ENCODE results near the gene ZEB2.

Gene ZEB2

DNA sequence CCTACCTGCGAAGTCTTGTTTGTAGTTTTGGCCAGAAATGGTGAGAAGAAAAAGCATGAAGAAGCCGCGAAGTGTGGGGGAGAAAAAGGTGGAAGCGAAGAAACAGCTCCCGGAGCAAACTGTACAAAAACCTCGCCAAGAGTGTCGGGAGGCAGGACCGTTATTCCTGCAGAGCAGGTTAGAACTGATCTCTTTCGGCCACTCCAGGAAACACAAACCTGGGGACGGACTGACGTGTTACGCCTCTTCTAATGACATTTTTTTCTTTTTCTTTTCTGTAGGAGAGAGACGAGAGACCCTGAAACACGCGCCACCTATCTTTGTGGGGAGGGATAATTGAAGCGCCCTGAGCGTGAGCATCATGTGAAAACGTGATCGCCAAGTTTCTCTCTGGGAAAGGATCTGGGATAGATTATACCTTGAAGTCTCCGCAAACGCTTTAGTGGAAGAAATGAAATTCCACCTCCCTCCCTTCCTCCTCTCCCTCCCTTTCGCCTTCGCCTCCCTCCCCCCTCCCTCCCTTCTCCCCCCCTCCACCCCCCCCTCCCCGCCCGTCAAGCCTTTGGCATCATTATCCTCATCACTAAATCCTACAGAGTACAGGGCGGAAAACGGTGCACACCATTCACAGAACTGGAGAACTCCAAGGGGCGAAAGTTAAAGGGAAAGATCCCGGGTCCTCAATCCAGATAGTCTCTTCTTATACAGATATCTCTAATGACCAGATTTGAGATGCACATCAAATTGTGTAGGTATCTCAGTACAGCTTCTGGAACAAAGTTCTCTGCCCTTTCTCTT lies at the start of gene ZEB2:
ZEB2 (minus strand) TSS at position 186 of the 798 bp plus-strand sequence. CDS start 2,769 bp downstream, outside the sequence.
- DNase-seq (ENCODE audit: low spot score), result peak; percentile 29

DNA sequence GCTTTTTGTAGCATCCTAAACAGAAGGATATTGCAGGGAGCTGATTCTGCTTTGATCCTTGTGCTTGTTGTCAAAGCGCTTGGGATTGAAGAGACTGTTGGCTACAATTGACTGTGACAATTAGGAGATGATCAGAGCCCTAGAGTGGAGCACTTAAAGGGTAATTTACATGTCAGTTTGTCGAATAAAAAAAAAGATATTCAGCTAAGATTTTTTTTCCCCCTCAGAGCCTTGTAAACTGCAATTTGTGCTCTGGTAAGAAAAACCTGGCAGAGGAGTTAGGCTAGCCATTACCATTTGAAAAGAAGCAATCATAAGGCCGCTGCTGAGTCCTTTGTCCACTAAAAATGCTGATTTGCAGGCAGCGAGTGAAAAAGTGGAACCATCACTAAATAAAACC lies 47.8 kb upstream of the ZEB2 start:
- DNase-seq (ENCODE audit: low spot score), result no peak

DNA sequence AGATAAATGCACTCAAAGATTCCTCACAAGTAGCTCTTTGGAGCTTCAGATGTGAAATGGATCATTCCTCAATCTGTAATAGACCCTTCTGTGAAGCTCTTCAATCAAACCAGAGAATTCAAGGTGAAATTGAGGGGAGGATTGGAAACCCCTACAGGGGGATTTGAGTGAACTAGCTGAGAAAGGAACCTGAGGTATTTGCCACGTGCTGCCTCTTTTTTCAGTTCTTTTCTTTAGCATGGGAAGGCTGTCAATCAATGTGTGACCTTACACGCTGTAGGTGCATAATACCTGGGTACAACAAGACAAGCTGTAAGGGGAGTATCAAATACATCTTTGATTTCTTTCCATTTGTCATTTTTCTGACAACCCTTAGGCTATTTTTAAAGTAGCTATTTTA lies 46.5 kb upstream of the ZEB2 start:
- DNase-seq (ENCODE audit: low spot score), result no peak

DNA sequence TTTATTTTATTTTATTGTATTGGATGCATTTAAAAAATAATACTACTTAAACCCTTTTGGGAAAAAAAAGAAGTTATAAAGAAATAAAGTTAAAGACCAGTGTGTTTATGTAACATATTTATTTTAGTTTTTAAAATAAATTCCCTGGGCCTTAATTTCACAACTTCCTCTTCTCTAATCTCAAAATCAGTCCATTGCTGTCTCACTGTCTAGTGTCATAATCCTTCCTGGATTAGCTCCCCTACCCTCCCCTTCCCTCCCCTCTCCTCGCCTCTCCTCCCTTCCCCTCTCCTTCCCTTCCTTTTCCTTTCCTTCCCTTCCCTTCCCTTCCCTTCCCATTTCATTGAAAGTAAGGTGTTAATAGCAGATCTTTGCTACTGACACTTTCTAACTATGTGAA lies 40.3 kb upstream of the ZEB2 start:
- no peak for DNase-seq (ENCODE audit: low spot score)

DNA sequence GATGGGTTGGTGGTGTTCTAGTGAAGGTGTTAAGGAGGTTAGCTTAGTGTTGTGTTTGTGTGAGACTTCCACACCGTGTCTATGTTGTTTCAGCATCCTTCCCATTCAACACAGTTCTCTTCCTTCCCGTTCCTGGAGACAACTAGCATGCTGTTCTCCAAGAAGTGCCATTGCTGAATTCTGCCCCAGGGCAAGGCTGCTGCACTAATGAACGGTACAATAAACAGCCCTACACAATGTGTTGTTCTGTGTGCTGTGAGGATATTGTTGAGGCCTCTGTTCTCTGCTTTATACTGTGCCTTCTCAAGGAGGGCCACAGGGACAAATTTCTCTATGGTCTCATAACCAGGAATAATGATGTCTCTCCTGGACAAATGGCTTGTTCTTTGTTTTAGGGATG lies 39.8 kb upstream of the ZEB2 start:
- DNase-seq (ENCODE audit: low spot score), result no peak

DNA sequence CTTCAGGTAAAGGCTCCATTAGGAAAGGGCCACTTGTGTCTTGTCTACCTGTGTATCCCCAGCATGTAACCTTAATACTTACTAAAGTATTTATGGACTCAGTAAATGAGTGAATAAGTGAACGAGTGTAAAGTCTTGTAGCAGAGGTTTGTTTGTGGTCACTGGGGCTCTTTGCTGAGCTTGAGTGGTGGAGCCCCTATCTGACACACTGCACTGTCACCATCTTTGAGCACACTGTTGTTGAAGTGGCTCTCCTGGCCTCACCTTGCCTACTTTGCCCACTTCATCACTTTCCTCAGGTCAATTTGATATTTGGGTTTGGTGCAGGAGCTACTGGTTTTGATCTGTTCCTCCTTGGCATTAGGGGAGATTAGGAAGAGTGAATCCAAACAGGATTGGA lies 39.3 kb upstream of the ZEB2 start:
- no peak for DNase-seq (ENCODE audit: low spot score)

DNA sequence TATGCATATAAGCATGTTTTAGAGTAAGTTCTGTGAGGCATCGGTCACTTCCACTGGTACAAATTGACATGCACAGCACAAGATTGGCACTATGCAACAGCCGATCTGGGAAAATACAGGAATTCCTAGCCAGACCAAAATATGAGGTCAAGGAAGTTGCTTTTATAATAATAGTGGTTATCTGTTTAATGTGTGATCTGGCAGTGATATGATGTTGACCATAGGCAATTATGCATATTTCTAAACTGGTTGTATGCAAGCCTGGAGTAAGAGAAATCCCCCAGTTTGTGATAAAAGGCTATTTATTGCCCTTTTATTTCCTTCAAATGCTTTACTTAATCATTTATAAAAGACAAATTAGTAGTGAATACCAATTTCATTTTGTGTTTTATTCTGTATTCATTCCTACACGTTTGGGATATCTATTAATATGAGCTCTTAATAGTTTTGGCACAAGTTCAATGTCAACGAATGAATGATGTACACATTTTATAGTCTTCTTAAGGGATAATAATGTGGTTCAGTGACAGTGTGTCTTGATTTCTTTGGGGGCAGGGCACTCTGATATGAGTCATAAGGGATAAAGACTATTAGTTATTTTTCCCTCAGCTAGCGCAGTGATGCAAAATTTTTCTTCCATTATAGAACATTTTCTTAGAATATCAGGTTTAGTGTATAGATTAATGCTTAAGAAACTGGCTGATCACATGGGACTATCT lies 34.7 kb upstream of the ZEB2 start:
- no peak for DNase-seq (ENCODE audit: low spot score)

DNA sequence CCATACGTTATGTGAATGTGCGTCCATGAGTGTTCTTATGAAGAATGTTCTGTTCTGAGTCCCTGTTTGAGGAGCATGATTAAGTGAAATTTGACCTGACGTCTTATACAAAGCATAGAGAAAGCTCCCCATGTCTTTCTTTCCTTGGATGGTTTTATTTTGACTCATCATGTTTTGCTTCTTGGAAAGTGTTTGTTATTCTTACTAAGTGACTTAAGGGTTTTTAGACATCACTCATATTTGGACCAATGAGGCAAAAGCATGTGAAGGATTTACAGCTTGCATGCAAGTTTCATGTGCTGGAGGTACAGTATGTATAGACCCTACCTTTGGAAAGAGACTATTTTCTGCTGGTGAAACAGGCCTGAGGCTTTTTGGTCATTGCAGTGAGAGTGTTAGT lies 33.5 kb upstream of the ZEB2 start:
- no peak for DNase-seq (ENCODE audit: low spot score)

DNA sequence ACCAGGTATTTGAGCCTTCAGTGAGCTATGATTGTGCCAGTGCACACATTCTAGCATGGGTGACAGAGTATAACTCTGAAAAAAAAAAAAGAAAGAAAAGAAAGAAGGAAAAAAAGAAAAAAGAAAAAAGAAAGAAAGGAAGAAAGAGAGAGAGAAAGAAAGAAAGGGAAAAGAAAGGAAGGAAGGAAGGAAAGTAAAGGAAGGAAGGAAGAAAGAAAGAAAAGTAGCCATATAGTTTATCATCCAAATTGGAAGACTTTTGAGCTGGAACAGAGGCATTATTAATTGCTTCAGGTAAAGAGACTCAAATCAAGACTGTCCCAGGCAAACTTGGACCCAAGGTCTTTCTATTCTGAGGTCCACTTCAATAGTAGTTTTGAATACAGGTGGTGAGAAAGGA lies 32.9 kb upstream of the ZEB2 start:
- DNase-seq (ENCODE audit: low spot score), result no peak

DNA sequence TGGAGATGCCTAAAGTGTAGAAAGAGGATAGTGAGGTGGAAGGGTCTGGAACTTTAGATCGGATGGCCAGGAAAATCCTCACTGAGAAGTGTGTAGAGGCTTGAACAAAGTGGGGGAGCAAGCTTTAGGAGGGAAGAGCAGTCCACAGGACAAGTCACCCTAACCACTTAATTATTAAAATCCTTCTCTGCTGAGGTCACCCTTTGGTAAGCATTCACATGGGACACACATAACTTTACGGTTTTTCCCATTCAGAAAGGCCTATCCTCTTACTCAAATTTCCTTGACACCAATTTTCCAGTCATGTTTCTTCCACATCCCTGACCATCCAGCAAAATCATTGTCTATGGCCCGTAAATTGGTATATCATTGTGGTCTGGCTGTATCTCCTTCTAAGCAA lies 31.0 kb upstream of the ZEB2 start:
- no peak for DNase-seq (ENCODE audit: low spot score)

DNA sequence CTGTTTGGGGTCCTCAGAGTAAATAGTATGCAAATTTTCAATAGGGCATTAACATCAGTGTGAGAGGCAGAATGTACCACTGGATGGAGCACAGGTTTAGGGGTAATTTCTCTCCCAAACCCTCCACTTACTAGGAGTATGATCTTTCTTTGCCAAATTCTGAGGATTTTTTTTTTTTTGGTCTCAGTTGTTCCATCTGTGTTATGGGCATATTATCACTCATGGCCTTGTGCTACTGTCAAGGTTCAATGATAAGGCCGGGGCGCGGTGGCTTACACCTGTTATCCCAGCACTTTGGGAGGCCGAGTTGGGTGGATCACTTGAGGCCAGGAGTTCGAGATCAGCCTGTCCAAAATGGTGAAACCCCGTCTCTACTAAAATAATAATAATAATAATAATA lies 30.2 kb upstream of the ZEB2 start:
- no peak for DNase-seq (ENCODE audit: low spot score)

DNA sequence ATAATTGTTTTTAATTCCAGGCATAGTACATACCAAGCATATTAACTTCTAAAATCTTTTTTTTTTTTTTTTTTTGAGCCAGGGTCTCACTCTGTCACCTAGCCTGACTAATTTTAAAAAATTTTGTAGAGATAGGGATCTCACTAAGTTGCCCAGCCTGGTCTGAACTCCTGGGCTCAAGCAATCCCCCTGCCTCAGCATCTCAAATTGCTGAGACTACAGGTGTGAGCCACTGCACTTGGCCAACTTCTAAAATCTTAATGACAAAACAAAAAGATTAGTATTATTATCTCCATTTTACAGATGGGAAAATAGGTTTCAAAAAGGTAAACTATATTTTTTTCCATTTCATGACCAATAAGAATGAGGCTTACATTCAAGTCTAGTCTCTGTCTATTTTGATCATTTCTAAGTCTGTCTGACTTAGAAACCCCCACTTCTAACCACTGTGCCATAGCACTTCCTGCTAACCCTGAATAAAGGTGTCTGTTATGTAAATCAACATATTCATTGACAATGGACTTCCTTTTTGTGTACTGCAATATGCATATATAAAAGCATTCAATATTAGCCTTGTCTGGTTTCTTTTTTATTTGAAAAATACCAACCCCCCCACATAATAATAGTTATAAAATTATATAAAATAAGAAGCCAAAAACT lies 28.7 kb upstream of the ZEB2 start:
- no peak for DNase-seq (ENCODE audit: low spot score)

DNA sequence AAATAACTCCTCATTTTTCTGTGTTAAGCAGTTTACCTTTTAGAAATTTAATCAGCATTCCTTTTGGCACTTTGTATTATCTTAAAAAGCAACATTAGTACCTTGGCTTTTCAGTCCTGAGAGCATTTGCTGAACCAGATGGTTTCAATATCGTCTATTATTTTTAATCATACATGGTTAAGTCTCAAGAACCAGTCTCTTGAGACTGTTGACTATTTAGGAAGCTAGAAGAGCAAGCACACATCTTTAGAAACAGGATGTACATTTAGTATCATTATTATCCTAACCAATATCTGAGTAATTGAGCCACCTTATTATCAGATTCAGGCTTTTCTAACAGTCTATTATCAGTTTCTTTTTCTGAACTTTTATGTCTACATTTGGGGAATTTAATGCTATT lies 28.2 kb upstream of the ZEB2 start:
- no peak for DNase-seq (ENCODE audit: low spot score)

DNA sequence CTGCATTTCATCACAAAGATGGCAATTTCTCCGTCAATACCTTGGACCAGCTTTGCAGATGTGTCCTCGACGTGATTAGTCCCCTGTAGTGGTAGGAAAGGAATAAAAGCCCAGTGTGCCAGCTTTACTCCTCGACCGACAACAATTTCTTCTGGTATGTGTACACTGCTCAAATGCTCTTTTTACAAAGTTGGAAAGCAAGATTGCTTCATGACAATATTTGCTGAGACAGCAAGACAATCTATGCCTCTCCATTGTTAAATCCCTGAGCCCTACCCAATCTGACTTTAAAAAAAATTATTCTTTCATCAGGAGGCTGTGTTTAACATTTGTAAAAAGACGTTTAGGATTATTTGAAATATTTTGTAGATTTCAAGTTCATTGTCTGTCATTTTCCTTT lies 27.6 kb upstream of the ZEB2 start:
- no peak for DNase-seq (ENCODE audit: low spot score)

DNA sequence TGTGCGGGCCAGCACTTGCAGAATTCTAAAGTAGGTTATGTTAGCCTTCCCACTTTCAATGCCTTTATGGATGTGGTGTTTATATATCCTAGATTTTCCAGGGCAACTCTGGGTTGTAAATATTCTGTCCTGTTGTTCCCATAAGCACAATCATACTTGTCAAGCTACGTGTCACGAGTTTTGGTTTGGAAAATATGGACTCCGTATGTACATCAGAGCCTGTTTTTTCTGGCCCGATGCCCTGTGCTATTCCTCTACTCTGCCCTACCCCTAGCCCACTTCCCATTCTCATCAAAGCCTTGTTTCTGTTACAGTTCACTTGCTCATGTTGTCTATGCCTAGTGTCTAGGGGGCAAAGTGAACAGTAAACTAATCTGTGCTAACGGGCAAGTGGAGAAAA lies 27.0 kb upstream of the ZEB2 start:
- no peak for DNase-seq (ENCODE audit: low spot score)

DNA sequence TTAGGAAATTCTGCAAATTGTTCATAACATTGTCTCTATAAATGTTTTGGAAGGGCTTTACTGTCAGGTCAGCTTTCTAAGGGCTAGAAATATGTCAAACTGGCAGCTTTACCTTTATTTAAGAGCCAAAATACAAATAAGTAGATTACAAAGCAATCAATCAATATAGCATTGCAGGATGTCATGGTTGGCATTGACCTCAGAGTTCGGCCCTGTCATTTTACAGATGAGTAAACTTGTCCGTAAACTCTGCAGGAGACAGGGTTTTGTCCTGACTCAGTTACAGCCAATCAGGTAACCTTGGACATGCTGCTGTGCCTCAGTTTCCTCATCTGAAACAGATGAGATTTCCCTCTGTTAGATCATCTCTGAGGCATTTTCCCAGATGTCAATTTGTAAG lies 25.9 kb upstream of the ZEB2 start:
- DNase-seq (ENCODE audit: low spot score), result no peak

DNA sequence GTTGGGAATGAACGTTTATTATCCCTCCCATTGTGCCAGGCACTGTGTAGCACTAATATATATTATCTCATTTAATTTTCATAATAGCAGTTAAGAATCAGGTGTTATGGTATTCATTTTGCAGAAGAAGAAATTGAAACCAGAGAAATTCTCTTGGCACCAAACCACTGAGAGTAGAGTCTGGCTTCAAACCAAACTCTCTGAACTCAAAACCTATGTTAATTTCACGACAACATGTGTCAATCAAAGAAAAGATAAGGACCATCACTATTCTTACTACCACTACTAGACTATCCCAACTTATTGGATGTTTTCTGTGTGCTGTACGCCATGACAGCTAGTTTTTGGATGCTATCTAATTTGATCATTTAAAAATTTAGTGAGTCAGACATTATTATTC lies 24.1 kb upstream of the ZEB2 start:
- DNase-seq (ENCODE audit: low spot score), result no peak

DNA sequence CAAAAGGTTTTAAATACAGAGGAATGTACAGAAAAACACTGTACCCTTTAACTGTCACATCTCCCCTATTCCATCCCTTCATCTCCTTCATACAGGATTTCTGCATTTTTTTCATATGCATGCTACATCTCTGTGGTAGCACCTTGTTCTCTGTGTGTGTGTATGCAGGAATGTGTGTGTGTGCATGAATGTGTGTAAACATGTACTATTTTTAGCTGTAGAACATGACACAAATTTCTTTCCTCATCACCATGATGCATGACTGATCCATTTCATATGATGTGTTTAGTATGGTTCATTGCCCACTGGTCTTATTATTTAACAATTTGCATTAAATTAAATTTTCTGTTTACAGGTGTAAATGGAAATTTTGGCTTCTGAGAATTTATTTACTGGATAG lies 21.5 kb upstream of the ZEB2 start:
- no peak for DNase-seq (ENCODE audit: low spot score)

DNA sequence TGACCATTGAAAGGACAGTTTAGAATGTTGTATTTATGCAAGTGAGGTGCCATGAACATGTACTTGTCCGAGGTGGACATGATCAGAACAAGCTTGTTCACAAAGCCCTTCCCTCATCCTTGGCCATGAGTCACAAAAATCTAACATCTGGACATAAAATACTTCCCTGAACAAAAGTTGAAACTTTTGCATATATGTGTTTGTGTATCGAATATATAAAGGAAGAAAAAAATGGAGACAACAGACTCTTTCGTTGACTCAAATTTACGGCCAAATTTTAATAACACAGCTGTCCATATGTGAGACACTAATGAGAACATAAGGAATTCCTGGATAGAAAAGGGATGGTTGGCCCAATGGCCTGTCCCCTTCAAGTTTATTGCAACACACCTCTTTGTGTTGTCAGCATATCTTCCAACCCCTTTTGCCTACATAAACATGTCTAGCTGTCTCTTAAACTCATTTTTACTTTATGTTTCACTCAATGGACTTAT lies 19.4 kb upstream of the ZEB2 start:
- DNase-seq (ENCODE audit: low spot score), result no peak

DNA sequence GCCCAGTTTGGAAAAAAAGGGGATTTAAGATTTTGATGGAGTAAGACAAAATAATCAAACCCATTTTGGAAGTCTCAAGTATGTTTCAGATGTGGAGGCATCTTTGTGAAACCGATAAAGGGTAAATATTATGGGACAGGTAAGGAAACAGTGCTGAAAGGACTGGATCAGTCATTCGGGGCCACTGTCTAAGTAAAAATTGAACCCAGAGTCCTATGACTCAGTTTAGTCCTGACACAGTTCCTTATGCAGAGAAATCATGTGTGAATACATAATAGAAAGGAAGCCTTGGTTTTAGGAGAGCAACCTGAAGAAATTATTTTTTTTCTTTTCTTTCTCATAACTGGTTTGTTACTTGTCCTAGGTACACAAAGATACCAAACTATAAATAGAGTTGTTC lies 15.4 kb upstream of the ZEB2 start:
- DNase-seq (ENCODE audit: low spot score), result no peak

DNA sequence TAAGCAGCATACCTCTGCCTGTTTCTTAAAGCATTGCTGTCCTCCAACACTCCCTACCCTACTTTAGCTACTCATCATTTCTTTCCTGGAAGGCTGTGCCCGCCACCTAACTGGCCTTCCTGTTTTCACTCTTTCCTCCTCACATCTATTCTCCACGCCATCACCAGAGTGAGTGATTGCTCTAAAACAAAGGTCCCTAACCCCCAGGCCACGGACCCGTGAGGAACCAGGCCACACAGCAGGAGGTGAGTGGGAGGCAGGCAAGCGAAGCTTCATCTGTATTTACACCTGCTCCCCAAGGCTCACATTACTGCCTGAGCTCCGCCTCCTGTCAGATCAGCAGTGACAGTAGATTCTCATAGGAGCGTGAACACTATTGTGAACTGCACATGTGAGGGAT lies 13.3 kb upstream of the ZEB2 start:
- no peak for DNase-seq (ENCODE audit: low spot score)

DNA sequence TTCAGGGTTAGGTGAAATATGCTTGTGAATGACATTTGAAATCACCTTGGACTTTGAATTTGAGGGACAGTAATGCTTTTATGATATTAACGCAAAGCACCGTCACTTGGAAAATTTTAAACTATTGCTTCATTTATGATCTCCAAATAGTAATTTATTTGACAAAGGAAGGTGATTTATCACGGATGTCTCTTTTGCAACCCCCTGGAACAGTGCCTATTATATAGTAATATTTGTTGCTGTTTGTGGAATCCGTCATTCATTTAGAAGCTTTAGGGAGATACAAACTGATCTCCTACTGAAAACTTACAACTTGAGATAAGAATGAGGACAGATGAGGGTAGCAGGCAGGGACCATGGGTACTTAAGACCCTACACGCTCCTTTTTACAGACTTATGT lies 10.7 kb upstream of the ZEB2 start:
- no peak for DNase-seq (ENCODE audit: low spot score)

DNA sequence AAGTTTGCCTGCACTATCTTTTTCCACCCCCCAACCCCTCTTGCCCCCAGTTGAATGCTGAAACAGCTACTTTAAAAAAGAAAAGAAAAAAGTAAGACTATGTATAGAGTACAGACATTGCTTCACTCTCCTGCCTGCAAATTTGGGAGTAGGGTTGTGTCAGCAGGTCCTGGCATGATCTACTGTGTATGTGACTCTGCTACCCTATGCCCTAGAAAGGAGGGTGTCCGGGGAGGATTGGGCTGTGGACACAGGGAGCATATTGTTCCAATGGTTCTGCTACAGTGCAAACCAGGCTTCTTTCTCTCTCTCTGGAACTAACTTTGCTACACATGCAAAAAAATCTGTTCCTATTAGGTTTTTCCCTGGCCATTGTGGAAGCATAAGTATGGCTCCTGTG lies 9.9 kb upstream of the ZEB2 start:
- no peak for DNase-seq (ENCODE audit: low spot score)

Measured in SW480 (cell line).